Type B pancreatic cell (in vitro differentiated cells): ENCODE data around the gene TBL1Y. TPM values are rescaled to one million over a fixed set of nuclear protein-coding genes. Genes with fewer than 3 reads are reported as not detected.
"Not testable (repeated sequence)": the region's sequence is repeated elsewhere in the genome, so short reads cannot be mapped to it uniquely, and the experiment has no call there.

Experiments used
- DNase-seq: peaks from one replicate; pipeline ENCODE4 v3.0.0; 2021; ENCODE audit warnings: mixed read lengths; ENCODE audit not compliant: unreplicated experiment; ENCODE audit errors: extremely low spot score
- H3K27ac Mint-ChIP-seq: 2 replicates; pipeline ENCODE4 v1.8.0; 2021; ENCODE audit warnings: mild to moderate bottlenecking, mixed read lengths
- H3K27me3 Mint-ChIP-seq: 2 replicates; pipeline ENCODE4 v1.8.0; 2021; ENCODE audit warnings: mixed read lengths
- H3K36me3 Mint-ChIP-seq: 2 replicates; pipeline ENCODE4 v1.8.0; 2021; ENCODE audit warnings: mixed read lengths
- H3K4me1 Mint-ChIP-seq: one replicate; pipeline ENCODE4 v1.8.0; 2021; ENCODE audit warnings: mixed read lengths; ENCODE audit not compliant: unreplicated experiment
- H3K4me3 Mint-ChIP-seq: 2 replicates; pipeline ENCODE4 v1.8.0; 2021; ENCODE audit warnings: mild to moderate bottlenecking, mixed read lengths
- H3K9me3 Mint-ChIP-seq: 2 replicates; pipeline ENCODE4 v1.8.0; 2021; ENCODE audit warnings: mixed read lengths
- long read RNA-seq: library from polyadenylated mRNA; unstranded; transcript quantifications from one replicate; pipeline ENCODE4 v2.0.0, GENCODE V29; 2020
- total RNA-seq: library from RNA; stranded (reverse); gene quantifications from 2 replicates; pipeline ENCODE4 v1.2.1, GENCODE V29; 2021; ENCODE audit warnings: low replicate concordance
- TF ChIP-seq, protein P1 (sequence below): fragments of 200-600 bp; sonication (generic); conservative IDR thresholded peaks from 2 replicates; pipeline ENCODE4 v1.5.0; 2021; ENCODE audit warnings: antibody characterized with exemption, mild to moderate bottlenecking

TBL1Y gene
- not detected in 2 replicates for total RNA-seq
- long read RNA-seq, result 0 reads

- H3K27me3 Mint-ChIP-seq, result no peaks in the 10 kb centered on the region
- TF ChIP-seq, protein P1, sequence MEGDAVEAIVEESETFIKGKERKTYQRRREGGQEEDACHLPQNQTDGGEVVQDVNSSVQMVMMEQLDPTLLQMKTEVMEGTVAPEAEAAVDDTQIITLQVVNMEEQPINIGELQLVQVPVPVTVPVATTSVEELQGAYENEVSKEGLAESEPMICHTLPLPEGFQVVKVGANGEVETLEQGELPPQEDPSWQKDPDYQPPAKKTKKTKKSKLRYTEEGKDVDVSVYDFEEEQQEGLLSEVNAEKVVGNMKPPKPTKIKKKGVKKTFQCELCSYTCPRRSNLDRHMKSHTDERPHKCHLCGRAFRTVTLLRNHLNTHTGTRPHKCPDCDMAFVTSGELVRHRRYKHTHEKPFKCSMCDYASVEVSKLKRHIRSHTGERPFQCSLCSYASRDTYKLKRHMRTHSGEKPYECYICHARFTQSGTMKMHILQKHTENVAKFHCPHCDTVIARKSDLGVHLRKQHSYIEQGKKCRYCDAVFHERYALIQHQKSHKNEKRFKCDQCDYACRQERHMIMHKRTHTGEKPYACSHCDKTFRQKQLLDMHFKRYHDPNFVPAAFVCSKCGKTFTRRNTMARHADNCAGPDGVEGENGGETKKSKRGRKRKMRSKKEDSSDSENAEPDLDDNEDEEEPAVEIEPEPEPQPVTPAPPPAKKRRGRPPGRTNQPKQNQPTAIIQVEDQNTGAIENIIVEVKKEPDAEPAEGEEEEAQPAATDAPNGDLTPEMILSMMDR, result no peak
- H3K27ac Mint-ChIP-seq, result no peak within 1 kb of the TSS
- no peaks in the 10 kb centered on the region for H3K36me3 Mint-ChIP-seq
- H3K4me3 Mint-ChIP-seq, result no peak within 1 kb of the TSS
- H3K9me3 Mint-ChIP-seq, result no peaks in the 10 kb centered on the region
- H3K4me1 Mint-ChIP-seq, result no peaks in the 10 kb centered on the region
- DNase-seq, result no peak
Observed at GRCh38 chrY:6910372-6911252, at the start of gene TBL1Y. Gene TBL1Y (plus strand): TSS chrY:6910697. CDS start chrY:7025085, 114,388 bp downstream.

DNA sequence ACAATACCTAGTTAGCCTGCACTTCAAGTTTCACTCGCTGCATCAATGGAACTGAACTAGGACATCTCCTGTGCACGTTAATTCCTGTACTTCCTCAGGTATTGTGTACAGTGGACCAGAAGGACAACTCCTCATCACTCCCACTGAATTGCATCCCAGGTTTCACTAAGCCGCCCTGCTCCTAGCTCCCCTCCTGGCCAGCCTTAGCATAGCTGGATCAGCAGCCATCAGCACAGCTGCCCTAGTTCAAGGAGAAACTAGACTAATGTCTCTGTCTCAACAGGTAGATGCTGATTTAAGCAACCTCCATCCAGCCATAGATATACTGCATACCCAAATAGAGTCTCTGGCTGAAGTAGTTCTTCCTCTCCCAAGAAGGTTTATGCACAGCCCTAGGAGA lies 16.0 kb upstream of the TBL1Y start:
- Mint-ChIP-seq H3K4me3 (no peak overlapping the region), H3K36me3 (no peaks in the 10 kb centered on the region), H3K4me1 (no peaks in the 10 kb centered on the region), H3K27ac (no peak overlapping the region), H3K27me3 (no peaks in the 10 kb centered on the region), H3K9me3 (no peaks in the 10 kb centered on the region)
- DNase-seq, result no peak
- TF ChIP-seq, protein P1, result no peak

DNA sequence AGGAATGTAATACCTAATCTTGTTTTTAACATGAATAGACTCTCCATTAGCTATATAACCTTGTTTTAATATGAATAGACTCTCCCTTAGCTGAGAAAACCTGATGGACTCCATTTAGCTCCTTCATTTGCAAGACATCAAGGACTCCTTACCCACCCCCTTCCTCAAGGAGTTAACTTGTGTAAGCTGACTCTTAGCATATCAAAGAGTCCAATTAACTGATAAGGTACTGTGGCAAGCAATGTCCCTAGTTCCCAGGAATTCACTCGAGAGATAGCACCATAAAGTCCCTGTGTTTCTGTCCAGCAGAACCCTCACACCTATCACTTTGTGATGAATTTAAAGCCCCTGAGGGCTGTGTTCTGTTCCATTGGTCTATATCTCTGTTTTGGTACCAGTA lies 15.3 kb upstream of the TBL1Y start:
- Mint-ChIP-seq H3K36me3 (no peaks in the 10 kb centered on the region), H3K27ac (no peak overlapping the region), H3K4me1 (no peaks in the 10 kb centered on the region), H3K4me3 (no peak overlapping the region), H3K27me3 (no peaks in the 10 kb centered on the region), H3K9me3 (no peaks in the 10 kb centered on the region)
- TF ChIP-seq, protein P1, result no peak
- DNase-seq, result no peak

- H3K4me3 Mint-ChIP-seq, H3K4me1 Mint-ChIP-seq, DNase-seq, H3K9me3 Mint-ChIP-seq, H3K27ac Mint-ChIP-seq, H3K36me3 Mint-ChIP-seq, H3K27me3 Mint-ChIP-seq: not testable (repeated sequence)
Observed at GRCh38 chrY:6902116-6902515, 8.4 kb upstream of the TBL1Y start.

DNA sequence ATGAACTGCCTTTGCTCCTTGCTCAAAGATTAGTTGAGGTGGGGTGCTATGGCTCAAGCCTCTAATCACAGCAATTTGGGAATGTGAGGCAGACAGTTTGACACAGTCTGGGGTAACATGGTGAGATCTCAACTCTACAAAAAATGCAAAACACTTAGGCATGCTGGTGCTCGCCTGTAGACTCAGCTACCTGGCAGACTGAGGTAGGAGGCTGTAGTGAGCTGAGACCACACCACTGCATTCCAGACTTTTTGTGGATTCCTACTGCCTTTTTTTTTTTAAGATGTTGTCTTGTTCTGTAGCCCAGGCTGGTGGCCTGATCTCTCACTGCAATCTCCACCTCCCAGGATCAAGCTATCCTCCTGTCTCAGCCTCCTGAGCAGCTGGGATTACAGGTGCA lies 2.9 kb upstream of the TBL1Y start:
- H3K27ac Mint-ChIP-seq, result no peak overlapping the region

GRCh38 chrY:6908021-6908420 lies 2.5 kb upstream of the TBL1Y start:
- not testable (repeated sequence) for H3K4me1 Mint-ChIP-seq, H3K9me3 Mint-ChIP-seq, DNase-seq, H3K4me3 Mint-ChIP-seq, H3K27ac Mint-ChIP-seq, H3K36me3 Mint-ChIP-seq, H3K27me3 Mint-ChIP-seq

More for the DNA sequence above, 2.9 kb upstream of the TBL1Y start:
- DNase-seq, result no peak
- Mint-ChIP-seq H3K4me1 (no peaks in the 10 kb centered on the region), H3K36me3 (no peaks in the 10 kb centered on the region), H3K9me3 (no peaks in the 10 kb centered on the region), H3K27me3 (no peaks in the 10 kb centered on the region), H3K4me3 (no peak overlapping the region)
- TF ChIP-seq, protein P1, result no peak
